ENCODE results near the gene TSPAN18.

GRCh38 chr11:44916331-44916730 is 189.6 kb downstream of the TSPAN18 start:
- TF ChIP-seq CTCF (IDR thresholded peaks at IDR 0.05; ENCODE audit: low read length) (no peak), EZH2 (IDR thresholded peaks at IDR 0.05; ENCODE audit: borderline replicate concordance, low read length) (no peak)

All from OCI-LY1 (cell line).